ENCODE data around the gene ADAMTS9.

ADAMTS9 gene

DNA sequence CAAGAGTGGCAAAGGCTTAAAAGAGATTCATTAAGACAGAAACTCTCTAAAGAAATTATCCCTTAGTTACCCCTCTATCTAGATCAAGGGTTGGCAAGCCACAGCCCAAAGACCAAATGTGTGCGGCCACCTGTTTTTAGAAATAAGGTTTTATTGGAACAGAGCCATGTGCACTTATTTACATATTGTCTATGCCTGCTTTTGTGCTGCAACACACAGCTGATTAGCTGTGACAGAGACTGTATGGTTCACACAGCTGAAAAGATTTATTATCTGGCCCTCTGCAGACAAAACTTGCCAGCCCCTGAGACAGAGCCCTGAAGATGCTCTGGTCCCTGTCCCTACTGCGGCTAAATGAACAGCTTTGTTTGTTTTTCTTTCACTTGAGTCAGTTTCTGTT, 88.1 kb downstream of the ADAMTS9 start:
- DNase-seq (ENCODE audit: low read depth): no peak
- no peak overlapping the region for H3K4me3 ChIP-seq (ENCODE audit: low read length)
- TF ChIP-seq, protein P1, sequence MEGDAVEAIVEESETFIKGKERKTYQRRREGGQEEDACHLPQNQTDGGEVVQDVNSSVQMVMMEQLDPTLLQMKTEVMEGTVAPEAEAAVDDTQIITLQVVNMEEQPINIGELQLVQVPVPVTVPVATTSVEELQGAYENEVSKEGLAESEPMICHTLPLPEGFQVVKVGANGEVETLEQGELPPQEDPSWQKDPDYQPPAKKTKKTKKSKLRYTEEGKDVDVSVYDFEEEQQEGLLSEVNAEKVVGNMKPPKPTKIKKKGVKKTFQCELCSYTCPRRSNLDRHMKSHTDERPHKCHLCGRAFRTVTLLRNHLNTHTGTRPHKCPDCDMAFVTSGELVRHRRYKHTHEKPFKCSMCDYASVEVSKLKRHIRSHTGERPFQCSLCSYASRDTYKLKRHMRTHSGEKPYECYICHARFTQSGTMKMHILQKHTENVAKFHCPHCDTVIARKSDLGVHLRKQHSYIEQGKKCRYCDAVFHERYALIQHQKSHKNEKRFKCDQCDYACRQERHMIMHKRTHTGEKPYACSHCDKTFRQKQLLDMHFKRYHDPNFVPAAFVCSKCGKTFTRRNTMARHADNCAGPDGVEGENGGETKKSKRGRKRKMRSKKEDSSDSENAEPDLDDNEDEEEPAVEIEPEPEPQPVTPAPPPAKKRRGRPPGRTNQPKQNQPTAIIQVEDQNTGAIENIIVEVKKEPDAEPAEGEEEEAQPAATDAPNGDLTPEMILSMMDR (IDR thresholded peaks at IDR 0.05; ENCODE audit: insufficient read depth, low read depth, low read length, missing control alignments): no peak

GRCh38 chr3:64595253-64595694, 92.5 kb downstream of the ADAMTS9 start:
- no peak overlapping the region for H3K4me3 ChIP-seq (ENCODE audit: low read length)
- DNase-seq (ENCODE audit: low read depth): peak; percentile 47
- TF ChIP-seq, protein P1 (IDR thresholded peaks at IDR 0.05; ENCODE audit: insufficient read depth, low read depth, low read length, missing control alignments): no peak

DNA sequence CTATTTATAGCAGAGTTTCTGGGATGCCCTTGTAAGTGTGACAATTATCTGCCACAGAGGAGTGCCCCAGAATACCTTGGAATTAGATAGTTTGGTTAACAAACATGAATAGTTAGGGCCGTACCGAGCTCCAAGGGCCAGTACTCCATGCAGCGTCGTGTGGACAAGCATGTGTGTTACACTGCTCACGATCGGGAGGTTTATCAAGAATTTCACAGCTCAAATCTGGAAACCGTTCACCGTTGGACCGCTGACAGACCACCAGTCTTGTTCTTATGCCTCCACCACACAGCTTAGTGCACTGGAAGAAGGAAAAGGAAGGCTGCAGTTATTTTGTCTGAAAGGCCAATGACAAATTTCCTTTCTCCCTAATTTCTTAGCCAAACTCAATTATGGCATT, 93.7 kb downstream of the ADAMTS9 start:
- TF ChIP-seq, protein P1 (IDR thresholded peaks at IDR 0.05; ENCODE audit: insufficient read depth, low read depth, low read length, missing control alignments): no peak
- no peak overlapping the region for H3K4me3 ChIP-seq (ENCODE audit: low read length)
- no peak for DNase-seq (ENCODE audit: low read depth)

- H3K4me3 ChIP-seq (ENCODE audit: low read length): no peak overlapping the region
- TF ChIP-seq, protein P1 (IDR thresholded peaks at IDR 0.05; ENCODE audit: insufficient read depth, low read depth, low read length, missing control alignments): no peak
- no peak for DNase-seq (ENCODE audit: low read depth)
These were observed 94.5 kb downstream of the ADAMTS9 start for GRCh38 chr3:64593350-64593749.

DNA sequence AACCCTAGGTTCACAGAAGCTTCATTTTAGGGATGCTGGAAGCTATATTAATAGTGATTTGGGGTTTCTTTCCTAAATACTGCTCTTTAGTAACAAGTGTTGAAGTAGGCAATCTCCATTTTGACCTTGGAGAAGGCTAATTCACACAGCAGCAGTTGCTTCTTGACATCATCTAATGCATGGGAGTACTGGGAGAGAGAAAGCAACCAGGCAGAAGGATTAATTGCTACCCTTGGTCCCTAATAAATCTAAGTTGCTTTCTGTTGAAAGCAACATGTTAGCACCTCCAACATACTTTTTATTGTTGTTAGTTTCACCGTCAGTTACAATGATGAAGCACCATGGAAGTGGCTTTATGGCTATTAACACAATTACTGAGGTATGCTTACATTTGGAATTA, 96.2 kb downstream of the ADAMTS9 start:
- TF ChIP-seq, protein P1 (IDR thresholded peaks at IDR 0.05; ENCODE audit: insufficient read depth, low read depth, low read length, missing control alignments): no peak
- no peak for DNase-seq (ENCODE audit: low read depth)
- H3K4me3 ChIP-seq (ENCODE audit: low read length): no peak overlapping the region

- H3K4me3 ChIP-seq (ENCODE audit: low read length): no peak overlapping the region
- TF ChIP-seq, protein P1 (IDR thresholded peaks at IDR 0.05; ENCODE audit: insufficient read depth, low read depth, low read length, missing control alignments): no peak
- no peak for DNase-seq (ENCODE audit: low read depth)
These were observed 99.4 kb downstream of the ADAMTS9 start for GRCh38 chr3:64588380-64588779.

GRCh38 chr3:64586952-64587351, 100.8 kb downstream of the ADAMTS9 start:
- DNase-seq (ENCODE audit: low read depth): no peak
- H3K4me3 ChIP-seq (ENCODE audit: low read length): no peak overlapping the region
- TF ChIP-seq, protein P1 (IDR thresholded peaks at IDR 0.05; ENCODE audit: insufficient read depth, low read depth, low read length, missing control alignments): no peak

Data from epithelial cell of esophagus (primary cell).